ENCODE measurements around the gene KCNIP1. TPM values are rescaled to one million over a fixed set of nuclear protein-coding genes. Genes with fewer than 3 reads are reported as not detected.

KCNIP1 gene
- total and polyA plus RNA-seq, 9 of the 15 experiments (the other 6 are each of a cell fraction or from before 2014, with no cell fraction given): not detected

DNA sequence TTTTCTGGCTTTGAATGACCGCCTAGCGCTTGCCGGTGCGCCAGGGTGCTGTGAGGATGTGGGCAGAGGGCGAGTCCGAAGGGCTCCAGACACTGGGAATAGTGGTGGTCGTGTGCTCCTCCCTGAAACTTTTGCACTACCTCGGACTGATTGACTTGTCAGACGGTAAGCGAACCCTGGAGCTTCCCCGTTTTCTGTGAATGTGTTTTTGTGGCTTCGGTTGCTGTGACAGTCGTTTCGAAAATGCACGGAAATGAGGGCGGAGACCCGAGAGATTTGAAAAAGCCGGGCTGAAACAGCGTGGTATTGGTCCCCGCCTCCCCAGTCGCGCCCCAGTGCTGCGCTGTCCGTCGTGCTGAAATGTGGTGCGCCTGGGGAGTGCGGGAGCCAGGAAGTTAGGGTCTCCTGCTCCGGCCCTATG is 177.2 kb downstream of the KCNIP1 start:
- 1% methylated on average over 27 of the region's 28 CpGs for WGBS (ENCODE audit: insufficient coverage, low coverage, missing lambda C conversion rate)
- H4K20me1 ChIP-seq (replicated peaks; ENCODE audit: control insufficient read depth, insufficient read depth, low read length): no peaks in the 10 kb centered on the region
- H3K4me3 ChIP-seq: no peak overlapping the region
- H3K9ac ChIP-seq (ENCODE audit: insufficient read depth in 1 of 2, low read depth in 2 of 2, low read length in 2 of 2): no peak overlapping the region
- H3K4me1 ChIP-seq (replicated peaks in 1 of 2; ENCODE audit: control insufficient read depth in 2 of 2, insufficient read depth in 2 of 2, low read length in 2 of 2): no peaks in the 10 kb centered on the region
- in situ Hi-C loops (cut with MboI) (no loop called here), intact Hi-C loops (cut with micrococcal nuclease) (no loop called here)
- ChIA-PET CTCF (ENCODE audit: low intra/inter-chr PET ratio) (no interaction called here), POLR2A (no interaction called here)
- no peaks in the 10 kb centered on the region for H3K36me3 ChIP-seq (ENCODE audit: control insufficient read depth, insufficient read depth, low read length)
- FAIRE-seq: no peak
- H3K9me3 ChIP-seq (replicated peaks; ENCODE audit: control insufficient read depth, insufficient read depth, low read depth, low read length): no peaks in the 10 kb centered on the region
- no peaks in the 10 kb centered on the region for H3K9me1 ChIP-seq (ENCODE audit: control insufficient read depth, insufficient read depth, low read length)
- H3K27ac ChIP-seq (ENCODE audit: extremely low read depth, low read depth, low read length): no peak overlapping the region
- DNase-seq (ENCODE audit: extremely low read depth in 1 of 4, low spot score in 3 of 4): peak in 2 of 4 experiments; percentile 24 to 26
- H3K79me2 ChIP-seq (ENCODE audit: control insufficient read depth, insufficient read depth, low read length): no peaks in the 10 kb centered on the region
- no TSS peak for BruUV-seq (replicated peaks)
- peaks cover 0 to 6% of the 10 kb centered on the region in 2 experiments; a peak in 1 of 5 replicates for H3K27me3 ChIP-seq (ENCODE audit: control insufficient read depth in 2 of 2, insufficient read depth in 2 of 2, low read length in 2 of 2)
- no peak overlapping the region for H2AFZ ChIP-seq (ENCODE audit: low read depth, low read length)
- ATAC-seq: peak; percentile 86
- H3K4me2 ChIP-seq (ENCODE audit: insufficient read depth, low read length): no peak overlapping the region
- TF ChIP-seq SMARCA5 (IDR thresholded peaks at IDR 0.05) (no peak), SRSF1 (IDR thresholded peaks at IDR 0.05; ENCODE audit: low read depth, low read length) (no peak), EWSR1 (IDR thresholded peaks at IDR 0.05; ENCODE audit: borderline replicate concordance, low read depth, partially characterized antibody) (no peak)
- TF ChIP-seq, protein P1, sequence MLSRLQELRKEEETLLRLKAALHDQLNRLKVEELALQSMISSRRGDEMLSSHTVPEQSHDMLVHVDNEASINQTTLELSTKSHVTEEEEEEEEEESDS (CRISPR knock-in tag; IDR thresholded peaks at IDR 0.05): no peak
- TF ChIP-seq, protein P2, sequence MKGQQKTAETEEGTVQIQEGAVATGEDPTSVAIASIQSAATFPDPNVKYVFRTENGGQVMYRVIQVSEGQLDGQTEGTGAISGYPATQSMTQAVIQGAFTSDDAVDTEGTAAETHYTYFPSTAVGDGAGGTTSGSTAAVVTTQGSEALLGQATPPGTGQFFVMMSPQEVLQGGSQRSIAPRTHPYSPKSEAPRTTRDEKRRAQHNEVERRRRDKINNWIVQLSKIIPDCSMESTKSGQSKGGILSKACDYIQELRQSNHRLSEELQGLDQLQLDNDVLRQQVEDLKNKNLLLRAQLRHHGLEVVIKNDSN (CRISPR knock-in tag; IDR thresholded peaks at IDR 0.05): no peak
- TF ChIP-seq, protein P3, sequence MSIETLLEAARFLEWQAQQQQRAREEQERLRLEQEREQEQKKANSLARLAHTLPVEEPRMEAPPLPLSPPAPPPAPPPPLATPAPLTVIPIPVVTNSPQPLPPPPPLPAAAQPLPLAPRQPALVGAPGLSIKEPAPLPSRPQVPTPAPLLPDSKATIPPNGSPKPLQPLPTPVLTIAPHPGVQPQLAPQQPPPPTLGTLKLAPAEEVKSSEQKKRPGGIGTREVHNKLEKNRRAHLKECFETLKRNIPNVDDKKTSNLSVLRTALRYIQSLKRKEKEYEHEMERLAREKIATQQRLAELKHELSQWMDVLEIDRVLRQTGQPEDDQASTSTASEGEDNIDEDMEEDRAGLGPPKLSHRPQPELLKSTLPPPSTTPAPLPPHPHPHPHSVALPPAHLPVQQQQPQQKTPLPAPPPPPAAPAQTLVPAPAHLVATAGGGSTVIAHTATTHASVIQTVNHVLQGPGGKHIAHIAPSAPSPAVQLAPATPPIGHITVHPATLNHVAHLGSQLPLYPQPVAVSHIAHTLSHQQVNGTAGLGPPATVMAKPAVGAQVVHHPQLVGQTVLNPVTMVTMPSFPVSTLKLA (conservative IDR thresholded peaks at IDR 0.05): peak in 1 of 2 experiments; percentile 44; a peak in 1 of 4 replicates
- TF ChIP-seq, protein P4, sequence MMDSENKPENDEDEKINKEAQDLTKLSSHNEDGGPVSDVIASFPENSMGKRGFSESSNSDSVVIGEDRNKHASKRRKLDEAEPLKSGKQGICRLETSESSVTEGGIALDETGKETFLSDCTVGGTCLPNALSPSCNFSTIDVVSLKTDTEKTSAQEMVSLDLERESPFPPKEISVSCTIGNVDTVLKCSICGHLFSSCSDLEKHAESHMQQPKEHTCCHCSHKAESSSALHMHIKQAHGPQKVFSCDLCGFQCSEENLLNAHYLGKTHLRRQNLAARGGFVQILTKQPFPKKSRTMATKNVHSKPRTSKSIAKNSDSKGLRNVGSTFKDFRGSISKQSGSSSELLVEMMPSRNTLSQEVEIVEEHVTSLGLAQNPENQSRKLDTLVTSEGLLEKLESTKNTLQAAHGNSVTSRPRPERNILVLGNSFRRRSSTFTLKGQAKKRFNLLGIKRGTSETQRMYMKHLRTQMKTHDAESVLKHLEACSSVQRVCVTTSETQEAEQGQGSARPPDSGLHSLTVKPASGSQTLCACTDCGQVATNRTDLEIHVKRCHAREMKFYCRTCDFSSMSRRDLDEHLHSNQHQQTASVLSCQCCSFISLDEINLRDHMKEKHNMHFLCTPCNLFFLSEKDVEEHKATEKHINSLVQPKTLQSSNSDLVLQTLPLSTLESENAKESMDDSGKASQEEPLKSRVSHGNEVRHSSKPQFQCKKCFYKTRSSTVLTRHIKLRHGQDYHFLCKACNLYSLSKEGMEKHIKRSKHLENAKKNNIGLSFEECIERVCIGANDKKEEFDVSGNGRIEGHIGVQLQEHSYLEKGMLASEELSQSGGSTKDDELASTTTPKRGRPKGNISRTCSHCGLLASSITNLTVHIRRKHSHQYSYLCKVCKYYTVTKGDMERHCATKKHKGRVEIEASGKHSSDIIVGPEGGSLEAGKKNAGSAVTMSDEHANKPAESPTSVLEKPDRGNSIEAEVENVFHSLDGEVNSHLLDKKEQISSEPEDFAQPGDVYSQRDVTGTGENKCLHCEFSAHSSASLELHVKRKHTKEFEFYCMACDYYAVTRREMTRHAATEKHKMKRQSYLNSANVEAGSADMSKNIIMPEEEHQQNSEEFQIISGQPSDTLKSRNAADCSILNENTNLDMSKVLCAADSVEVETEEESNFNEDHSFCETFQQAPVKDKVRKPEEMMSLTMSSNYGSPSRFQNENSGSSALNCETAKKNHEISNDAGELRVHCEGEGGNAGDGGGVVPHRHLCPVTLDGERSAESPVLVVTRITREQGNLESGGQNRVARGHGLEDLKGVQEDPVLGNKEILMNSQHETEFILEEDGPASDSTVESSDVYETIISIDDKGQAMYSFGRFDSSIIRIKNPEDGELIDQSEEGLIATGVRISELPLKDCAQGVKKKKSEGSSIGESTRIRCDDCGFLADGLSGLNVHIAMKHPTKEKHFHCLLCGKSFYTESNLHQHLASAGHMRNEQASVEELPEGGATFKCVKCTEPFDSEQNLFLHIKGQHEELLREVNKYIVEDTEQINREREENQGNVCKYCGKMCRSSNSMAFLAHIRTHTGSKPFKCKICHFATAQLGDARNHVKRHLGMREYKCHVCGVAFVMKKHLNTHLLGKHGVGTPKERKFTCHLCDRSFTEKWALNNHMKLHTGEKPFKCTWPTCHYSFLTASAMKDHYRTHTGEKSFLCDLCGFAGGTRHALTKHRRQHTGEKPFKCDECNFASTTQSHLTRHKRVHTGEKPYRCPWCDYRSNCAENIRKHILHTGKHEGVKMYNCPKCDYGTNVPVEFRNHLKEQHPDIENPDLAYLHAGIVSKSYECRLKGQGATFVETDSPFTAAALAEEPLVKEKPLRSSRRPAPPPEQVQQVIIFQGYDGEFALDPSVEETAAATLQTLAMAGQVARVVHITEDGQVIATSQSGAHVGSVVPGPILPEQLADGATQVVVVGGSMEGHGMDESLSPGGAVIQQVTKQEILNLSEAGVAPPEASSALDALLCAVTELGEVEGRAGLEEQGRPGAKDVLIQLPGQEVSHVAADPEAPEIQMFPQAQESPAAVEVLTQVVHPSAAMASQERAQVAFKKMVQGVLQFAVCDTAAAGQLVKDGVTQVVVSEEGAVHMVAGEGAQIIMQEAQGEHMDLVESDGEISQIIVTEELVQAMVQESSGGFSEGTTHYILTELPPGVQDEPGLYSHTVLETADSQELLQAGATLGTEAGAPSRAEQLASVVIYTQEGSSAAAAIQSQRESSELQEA (IDR thresholded peaks at IDR 0.05; ENCODE audit: low read depth): no peak
- TF ChIP-seq, protein P5, sequence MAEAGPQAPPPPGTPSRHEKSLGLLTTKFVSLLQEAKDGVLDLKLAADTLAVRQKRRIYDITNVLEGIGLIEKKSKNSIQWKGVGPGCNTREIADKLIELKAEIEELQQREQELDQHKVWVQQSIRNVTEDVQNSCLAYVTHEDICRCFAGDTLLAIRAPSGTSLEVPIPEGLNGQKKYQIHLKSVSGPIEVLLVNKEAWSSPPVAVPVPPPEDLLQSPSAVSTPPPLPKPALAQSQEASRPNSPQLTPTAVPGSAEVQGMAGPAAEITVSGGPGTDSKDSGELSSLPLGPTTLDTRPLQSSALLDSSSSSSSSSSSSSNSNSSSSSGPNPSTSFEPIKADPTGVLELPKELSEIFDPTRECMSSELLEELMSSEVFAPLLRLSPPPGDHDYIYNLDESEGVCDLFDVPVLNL (CRISPR knock-in tag; IDR thresholded peaks at IDR 0.05; ENCODE audit: low read depth): peak; percentile 41; the same call in 1 of the 2 replicates
